ENCODE results near the gene INTS6.
A peak's percentile ranks its signal among the peaks of the same experiment; 100 is the strongest.

INTS6 gene

GRCh38 chr13:51451134-51451466 lies 1.7 kb downstream of the INTS6 start:
- DNase-seq (ENCODE audit: low read depth), result no peak
- H3K4me3 ChIP-seq (ENCODE audit: low read depth, low read length), result peak overlapping the region; percentile 73
- TF ChIP-seq CTCF (IDR thresholded peaks at IDR 0.05; ENCODE audit: insufficient read depth, low read depth, low read length, missing control alignments), result no peak

GRCh38 chr13:51449018-51449417 lies 3.8 kb downstream of the INTS6 start:
- TF ChIP-seq CTCF (IDR thresholded peaks at IDR 0.05; ENCODE audit: insufficient read depth, low read depth, low read length, missing control alignments), result no peak
- DNase-seq (ENCODE audit: low read depth), result no peak
- H3K4me3 ChIP-seq (ENCODE audit: low read depth, low read length), result no peak overlapping the region

GRCh38 chr13:51444922-51445321 lies 7.9 kb downstream of the INTS6 start:
- no peak overlapping the region for H3K4me3 ChIP-seq (ENCODE audit: low read depth, low read length)
- no peak for DNase-seq (ENCODE audit: low read depth)
- no peak for TF ChIP-seq CTCF (IDR thresholded peaks at IDR 0.05; ENCODE audit: insufficient read depth, low read depth, low read length, missing control alignments)

- H3K4me3 ChIP-seq (ENCODE audit: low read depth, low read length), result no peak overlapping the region
- TF ChIP-seq CTCF (IDR thresholded peaks at IDR 0.05; ENCODE audit: insufficient read depth, low read depth, low read length, missing control alignments), result no peak
- DNase-seq (ENCODE audit: low read depth), result no peak
Measured at GRCh38 chr13:51440381-51440780, 12.5 kb downstream of the INTS6 start.

GRCh38 chr13:51437550-51438127 lies 15.2 kb downstream of the INTS6 start:
- DNase-seq (ENCODE audit: low read depth), result no peak

GRCh38 chr13:51435002-51435578 lies 17.7 kb downstream of the INTS6 start:
- no peak for DNase-seq (ENCODE audit: low read depth)
- peak; percentile 26 for TF ChIP-seq CTCF (IDR thresholded peaks at IDR 0.05; ENCODE audit: insufficient read depth, low read depth, low read length, missing control alignments)
- no peak overlapping the region for H3K4me3 ChIP-seq (ENCODE audit: low read depth, low read length)

More at GRCh38 chr13:51437550-51438127, 15.2 kb downstream of the INTS6 start:
- H3K4me3 ChIP-seq (ENCODE audit: low read depth, low read length), result no peak overlapping the region
- no peak for TF ChIP-seq CTCF (IDR thresholded peaks at IDR 0.05; ENCODE audit: insufficient read depth, low read depth, low read length, missing control alignments)

GRCh38 chr13:51432576-51432975 lies 20.3 kb downstream of the INTS6 start:
- no peak overlapping the region for H3K4me3 ChIP-seq (ENCODE audit: low read depth, low read length)
- no peak for TF ChIP-seq CTCF (IDR thresholded peaks at IDR 0.05; ENCODE audit: insufficient read depth, low read depth, low read length, missing control alignments)
- no peak for DNase-seq (ENCODE audit: low read depth)

Data from GM12865 (cell line).